GM23338 (cell line): ENCODE data around the gene ZBTB7C.

Source experiments
- EZH2 ChIP-seq: fragments of 200-600 bp; sonication (generic); IDR thresholded peaks from one replicate; pipeline ENCODE4 v1.8.0; 2017; ENCODE audit warnings: antibody characterized with exemption, mild to moderate bottlenecking, low read depth; ENCODE audit not compliant: unreplicated experiment
- POLR2AphosphoS5 ChIP-seq: IDR thresholded peaks from 2 replicates; pipeline ENCODE4 v1.6.1; 2016; ENCODE audit warnings: antibody characterized with exemption, low read depth
- ZNF331 ChIP-seq: fragments of 250-450 bp; sonication (Bioruptor Pico); IDR thresholded peaks from 2 replicates; pipeline ENCODE4 v1.5.0; 2020; ENCODE audit warnings: low read depth, mild to moderate bottlenecking, moderate library complexity
- TF ChIP-seq, protein P1 (sequence below), 2 experiments: fragments of 200-600 bp in 1 of 2; sonication (generic) in 1 of 2; conservative IDR thresholded peaks; 2 replicates each; pipeline versions ENCODE4 v1.5.1 to v1.6.1; 2016 to 2017; ENCODE audit warnings: antibody characterized with exemption in 2 of 2, low read depth in 2 of 2, mild to moderate bottlenecking in 2 of 2, moderate library complexity in 1 of 2

- TF ChIP-seq, protein P1, sequence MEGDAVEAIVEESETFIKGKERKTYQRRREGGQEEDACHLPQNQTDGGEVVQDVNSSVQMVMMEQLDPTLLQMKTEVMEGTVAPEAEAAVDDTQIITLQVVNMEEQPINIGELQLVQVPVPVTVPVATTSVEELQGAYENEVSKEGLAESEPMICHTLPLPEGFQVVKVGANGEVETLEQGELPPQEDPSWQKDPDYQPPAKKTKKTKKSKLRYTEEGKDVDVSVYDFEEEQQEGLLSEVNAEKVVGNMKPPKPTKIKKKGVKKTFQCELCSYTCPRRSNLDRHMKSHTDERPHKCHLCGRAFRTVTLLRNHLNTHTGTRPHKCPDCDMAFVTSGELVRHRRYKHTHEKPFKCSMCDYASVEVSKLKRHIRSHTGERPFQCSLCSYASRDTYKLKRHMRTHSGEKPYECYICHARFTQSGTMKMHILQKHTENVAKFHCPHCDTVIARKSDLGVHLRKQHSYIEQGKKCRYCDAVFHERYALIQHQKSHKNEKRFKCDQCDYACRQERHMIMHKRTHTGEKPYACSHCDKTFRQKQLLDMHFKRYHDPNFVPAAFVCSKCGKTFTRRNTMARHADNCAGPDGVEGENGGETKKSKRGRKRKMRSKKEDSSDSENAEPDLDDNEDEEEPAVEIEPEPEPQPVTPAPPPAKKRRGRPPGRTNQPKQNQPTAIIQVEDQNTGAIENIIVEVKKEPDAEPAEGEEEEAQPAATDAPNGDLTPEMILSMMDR (conservative IDR thresholded peaks at IDR 0.05; ENCODE audit: low read depth in 2 of 2): no peak
- TF ChIP-seq ZNF331 (CRISPR knock-in tag): no peak
- no peak for TF ChIP-seq POLR2AphosphoS5
- no peak for TF ChIP-seq EZH2
Observed at GRCh38 chr18:48165111-48165866, 243.9 kb downstream of the ZBTB7C start.
